Fibroblast of the aortic adventitia (primary cell): ENCODE measurements around the gene MRPS26. TPM values are rescaled to one million over a fixed set of nuclear protein-coding genes. Genes with fewer than 3 reads are reported as not detected.
"Not testable (repeated sequence)": the region's sequence is repeated elsewhere in the genome, so short reads cannot be mapped to it uniquely, and the experiment has no call there.

ENCODE experiments used
- DNase-seq: peaks from one replicate; pipeline ENCODE4 v3.0.0-alpha.2; 2010; ENCODE audit warnings: low read depth
- H3K4me3 ChIP-seq: 2 replicates; pipeline ENCODE4 v1.5.1; 2011; ENCODE audit warnings: low read depth, mild to moderate bottlenecking, control low read depth, low read length, moderate library complexity
- CTCF ChIP-seq: IDR thresholded peaks from 2 replicates; pipeline ENCODE4 v1.5.1; 2011; ENCODE audit warnings: mild to moderate bottlenecking, low read length, control low read depth, inconsistent platforms; ENCODE audit not compliant: insufficient read depth
- total RNA-seq: library from RNA; depleted of rRNA; stranded (reverse); fragments of >200 nt; gene quantifications from 2 replicates; pipeline ENCODE4 v1.2.3, GENCODE V29; 2012; ENCODE audit warnings: low replicate concordance

Gene MRPS26
- total RNA-seq, 1 donor: 19.1 TPM

- H3K4me3 ChIP-seq: no peak overlapping the region
- no peak for TF ChIP-seq CTCF
- no peak for DNase-seq
Measured at GRCh38 chr20:3013771-3014170, 32.1 kb upstream of the MRPS26 start.

DNA sequence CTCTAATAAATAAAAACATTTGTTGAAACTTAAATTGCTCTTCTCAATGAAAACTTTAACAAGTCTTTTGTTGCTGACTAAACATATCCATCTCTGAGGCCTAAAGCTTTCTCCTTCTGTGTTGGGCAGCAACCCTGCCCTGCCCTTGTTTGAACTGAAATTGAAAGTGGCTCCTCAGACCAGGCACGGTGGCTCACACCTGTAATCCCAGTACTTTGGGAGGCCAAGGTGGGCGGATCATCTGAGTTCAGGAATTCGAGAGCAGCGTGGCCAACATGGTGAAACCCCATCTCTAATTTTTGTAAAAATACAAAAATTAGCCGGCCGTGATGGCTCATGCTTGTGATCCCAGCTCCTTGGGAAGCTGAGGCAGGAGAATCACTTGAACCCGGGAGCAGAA is 31.7 kb upstream of the MRPS26 start:
- TF ChIP-seq CTCF: no peak
- no peak overlapping the region for H3K4me3 ChIP-seq
- DNase-seq: no peak

- no peak for DNase-seq
- no peak for TF ChIP-seq CTCF
- H3K4me3 ChIP-seq: no peak overlapping the region
Measured at GRCh38 chr20:3014662-3015061, 31.2 kb upstream of the MRPS26 start.

DNA sequence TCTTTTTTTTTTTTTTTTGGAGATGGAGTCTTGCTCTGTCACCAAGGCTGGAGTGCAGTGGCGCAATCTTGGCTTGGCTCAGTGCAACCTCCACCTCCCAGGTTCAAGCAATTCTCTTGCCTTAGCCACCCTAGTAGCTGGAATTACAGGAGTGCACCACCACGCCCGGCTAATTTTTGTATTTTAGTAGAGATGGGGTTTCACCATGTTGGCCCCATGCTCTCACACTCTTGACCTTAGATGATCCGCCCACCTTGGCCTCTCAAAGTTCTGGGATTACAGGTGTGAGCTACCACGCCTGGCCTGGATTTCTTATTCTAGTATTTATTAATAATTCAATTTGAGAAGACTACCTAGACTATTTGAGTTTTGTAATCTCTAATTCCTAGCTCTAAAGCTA is 30.6 kb upstream of the MRPS26 start:
- not testable (repeated sequence) for DNase-seq, H3K4me3 ChIP-seq

DNA sequence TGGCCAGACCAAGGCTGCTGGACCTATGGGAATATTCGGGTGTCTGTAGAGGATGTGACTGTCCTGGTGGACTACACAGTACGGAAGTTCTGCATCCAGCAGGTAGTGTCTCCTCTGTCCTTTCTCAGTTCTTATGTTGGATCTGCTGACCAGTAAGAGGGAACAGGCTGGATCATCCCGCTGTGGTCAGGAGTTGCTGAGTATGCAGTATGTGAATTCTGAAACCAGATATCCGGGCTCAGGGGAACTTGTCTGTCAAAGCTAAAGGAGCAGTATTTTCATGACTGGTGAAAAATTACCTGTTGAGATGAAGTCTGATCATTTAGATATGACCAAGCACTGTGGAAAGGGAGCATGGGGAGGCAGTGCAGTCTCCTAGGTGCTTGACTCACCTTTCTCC is 24.5 kb upstream of the MRPS26 start:
- no peak for DNase-seq
- no peak for TF ChIP-seq CTCF
- H3K4me3 ChIP-seq: no peak overlapping the region

DNA sequence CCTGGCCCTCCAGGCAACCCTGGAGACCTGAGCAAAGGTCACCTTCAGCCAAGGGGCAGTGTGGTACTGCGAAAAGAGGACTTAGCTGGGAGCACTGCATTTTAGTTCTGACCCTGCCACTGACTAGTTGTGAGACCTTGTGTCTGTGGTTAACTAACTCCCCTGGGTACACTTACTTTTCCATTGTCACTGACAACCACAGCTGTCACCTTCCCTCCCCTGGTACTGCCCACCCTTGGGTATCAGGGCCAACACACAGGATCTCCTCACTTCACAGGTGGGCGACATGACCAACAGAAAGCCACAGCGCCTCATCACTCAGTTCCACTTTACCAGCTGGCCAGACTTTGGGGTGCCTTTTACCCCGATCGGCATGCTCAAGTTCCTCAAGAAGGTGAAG is 24.1 kb upstream of the MRPS26 start:
- DNase-seq: no peak
- H3K4me3 ChIP-seq: no peak overlapping the region
- TF ChIP-seq CTCF: no peak

DNA sequence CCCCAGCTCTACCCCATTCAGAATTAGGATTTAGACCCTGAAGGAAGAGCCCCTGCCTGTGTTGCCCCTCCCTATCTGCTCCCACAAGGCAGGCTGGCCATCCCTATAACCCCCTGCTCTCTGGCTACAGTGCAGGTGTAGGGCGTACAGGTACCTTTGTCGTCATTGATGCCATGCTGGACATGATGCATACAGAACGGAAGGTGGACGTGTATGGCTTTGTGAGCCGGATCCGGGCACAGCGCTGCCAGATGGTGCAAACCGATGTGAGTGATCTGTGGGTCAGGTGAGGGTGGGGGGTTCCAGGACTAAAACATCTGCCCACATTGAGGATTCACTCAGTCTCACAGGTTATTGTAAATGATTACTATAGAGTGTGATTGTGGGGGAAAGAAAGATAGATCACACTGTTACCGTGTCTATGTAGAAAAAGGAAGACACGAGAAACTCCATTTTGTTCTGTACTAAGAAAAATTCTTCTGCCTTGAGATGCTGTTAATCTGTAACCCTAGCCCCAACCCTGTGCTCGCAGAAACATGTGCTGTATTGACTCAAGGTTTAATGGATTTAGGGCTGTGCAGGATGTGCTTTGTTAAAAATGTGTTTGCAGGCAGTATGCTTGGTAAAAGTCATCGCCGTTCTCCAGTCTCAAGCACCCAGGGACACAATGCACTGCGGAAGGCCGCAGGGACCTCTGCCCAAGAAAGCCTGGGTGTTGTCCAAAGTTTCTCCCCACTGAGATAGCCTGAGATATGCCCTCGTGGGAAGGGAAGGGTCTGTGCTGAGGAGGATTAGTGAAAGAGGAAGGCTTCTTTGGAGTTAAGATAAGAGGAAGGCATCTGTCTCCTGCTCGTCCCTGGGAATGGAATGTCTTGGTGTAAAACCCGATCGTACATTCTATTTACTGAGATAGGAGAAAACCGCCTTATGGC is 23.0 kb upstream of the MRPS26 start:
- DNase-seq: not testable (repeated sequence)

GRCh38 chr20:3027987-3028386 is 17.9 kb upstream of the MRPS26 start:
- TF ChIP-seq CTCF: no peak
- no peak overlapping the region for H3K4me3 ChIP-seq
- DNase-seq: no peak

More for the DNA sequence above, 23.0 kb upstream of the MRPS26 start:
- H3K4me3 ChIP-seq: not testable (repeated sequence)
